Measurements from ENCODE around the gene PDE4B. TPM values are rescaled to one million over a fixed set of nuclear protein-coding genes. Genes with fewer than 3 reads are reported as not detected.
"Not testable (repeated sequence)": the region's sequence is repeated elsewhere in the genome, so short reads cannot be mapped to it uniquely, and the experiment has no call there.

Gene PDE4B
- polyA plus RNA-seq, 1 donor (not counting 4 experiments of a cell fraction or from before 2014, with no cell fraction given) = 0.29 TPM

- Histone ChIP-seq H4K20me1 (ENCODE audit: control insufficient read depth, extremely low read depth, insufficient read depth, low read length) (no peaks in the 10 kb centered on the region), H3K9ac (ENCODE audit: control insufficient read depth, extremely low read depth, insufficient read depth, low read length) (no peak overlapping the region), H3K79me2 (ENCODE audit: control insufficient read depth, insufficient read depth, low read length) (no peaks in the 10 kb centered on the region), H3K36me3 (ENCODE audit: control insufficient read depth in 2 of 2, extremely low read depth in 1 of 2, insufficient read depth in 2 of 2, low read length in 2 of 2) (no peaks in the 10 kb centered on the region), H3K9me1 (ENCODE audit: control insufficient read depth, extremely low read depth, insufficient read depth, low read length) (no peaks in the 10 kb centered on the region), H3K4me1 (ENCODE audit: control insufficient read depth, extremely low read depth, insufficient read depth, low read length) (no peaks in the 10 kb centered on the region), H3K9me3 (ENCODE audit: control insufficient read depth, low read depth, low read length) (no peaks in the 10 kb centered on the region), H3K27me3 (ENCODE audit: control insufficient read depth, extremely low read depth, insufficient read depth, low read length) (no peaks in the 10 kb centered on the region), H3K27ac (ENCODE audit: control insufficient read depth, insufficient read depth, low read length) (no peak overlapping the region), H3K4me2 (ENCODE audit: control insufficient read depth, extremely low read depth, insufficient read depth, low read depth, low read length) (no peak overlapping the region), H2AFZ (ENCODE audit: control insufficient read depth, low read length) (no peak overlapping the region), H3K4me3 (ENCODE audit: control insufficient read depth in 2 of 3, extremely low read depth in 1 of 3, insufficient read depth in 2 of 3, low read depth in 1 of 3, low read length in 3 of 3) (no peak overlapping the region)
- no peak for TF ChIP-seq EZH2 (IDR thresholded peaks at IDR 0.05; ENCODE audit: low read length)
- TF ChIP-seq CTCF (optimal IDR thresholded peaks at IDR 0.05 in 1 of 3, IDR thresholded peaks at IDR 0.05 in 1 of 3, conservative IDR thresholded peaks at IDR 0.05 in 1 of 3; ENCODE audit: extremely low read depth in 1 of 3, insufficient read depth in 2 of 3, low read length in 3 of 3) = no peak
- dilution Hi-C loops (cut with MboI; ENCODE audit: extremely low pct_ligation_motif_present, low sequenced_read_pairs) = no loop called here
- FAIRE-seq (no peak), DNase-seq (ENCODE audit: low read depth, low spot score) (no peak)
These were observed 302.5 kb downstream of the PDE4B start for GRCh38 chr1:66095190-66095589.

- DNase-seq (ENCODE audit: low read depth, low spot score); H3K4me3 ChIP-seq (ENCODE audit: control insufficient read depth in 2 of 3, extremely low read depth in 1 of 3, insufficient read depth in 2 of 3, low read depth in 1 of 3, low read length in 3 of 3); H3K4me2 ChIP-seq (ENCODE audit: control insufficient read depth, extremely low read depth, insufficient read depth, low read depth, low read length); H4K20me1 ChIP-seq (ENCODE audit: control insufficient read depth, extremely low read depth, insufficient read depth, low read length); H3K9me1 ChIP-seq (ENCODE audit: control insufficient read depth, extremely low read depth, insufficient read depth, low read length); H3K9ac ChIP-seq (ENCODE audit: control insufficient read depth, extremely low read depth, insufficient read depth, low read length); dilution Hi-C loops (cut with MboI; ENCODE audit: extremely low pct_ligation_motif_present, low sequenced_read_pairs); H3K36me3 ChIP-seq (ENCODE audit: control insufficient read depth in 2 of 2, extremely low read depth in 1 of 2, insufficient read depth in 2 of 2, low read length in 2 of 2); H3K79me2 ChIP-seq (ENCODE audit: control insufficient read depth, insufficient read depth, low read length); H3K9me3 ChIP-seq (ENCODE audit: control insufficient read depth, low read depth, low read length); H3K4me1 ChIP-seq (ENCODE audit: control insufficient read depth, extremely low read depth, insufficient read depth, low read length); H2AFZ ChIP-seq (ENCODE audit: control insufficient read depth, low read length); H3K27ac ChIP-seq (ENCODE audit: control insufficient read depth, insufficient read depth, low read length); H3K27me3 ChIP-seq (ENCODE audit: control insufficient read depth, extremely low read depth, insufficient read depth, low read length); FAIRE-seq: not testable (repeated sequence)
These were observed 308.3 kb downstream of the PDE4B start for GRCh38 chr1:66100959-66101358.

- H3K4me3 ChIP-seq (ENCODE audit: control insufficient read depth in 2 of 3, extremely low read depth in 1 of 3, insufficient read depth in 2 of 3, low read depth in 1 of 3, low read length in 3 of 3); H3K79me2 ChIP-seq (ENCODE audit: control insufficient read depth, insufficient read depth, low read length); H4K20me1 ChIP-seq (ENCODE audit: control insufficient read depth, extremely low read depth, insufficient read depth, low read length); H3K4me2 ChIP-seq (ENCODE audit: control insufficient read depth, extremely low read depth, insufficient read depth, low read depth, low read length); H3K36me3 ChIP-seq (ENCODE audit: control insufficient read depth in 2 of 2, extremely low read depth in 1 of 2, insufficient read depth in 2 of 2, low read length in 2 of 2); H2AFZ ChIP-seq (ENCODE audit: control insufficient read depth, low read length); H3K4me1 ChIP-seq (ENCODE audit: control insufficient read depth, extremely low read depth, insufficient read depth, low read length); H3K27me3 ChIP-seq (ENCODE audit: control insufficient read depth, extremely low read depth, insufficient read depth, low read length); H3K27ac ChIP-seq (ENCODE audit: control insufficient read depth, insufficient read depth, low read length); dilution Hi-C loops (cut with MboI; ENCODE audit: extremely low pct_ligation_motif_present, low sequenced_read_pairs); H3K9me3 ChIP-seq (ENCODE audit: control insufficient read depth, low read depth, low read length); FAIRE-seq; H3K9me1 ChIP-seq (ENCODE audit: control insufficient read depth, extremely low read depth, insufficient read depth, low read length); H3K9ac ChIP-seq (ENCODE audit: control insufficient read depth, extremely low read depth, insufficient read depth, low read length); DNase-seq (ENCODE audit: low read depth, low spot score): not testable (repeated sequence)
These were observed 311.4 kb downstream of the PDE4B start for GRCh38 chr1:66104076-66104475.

All from keratinocyte (primary cell).